GM12878 (cell line): ENCODE results near the gene ARAP2. TPM values are rescaled to one million over a fixed set of nuclear protein-coding genes. Genes with fewer than 3 reads are reported as not detected.

Source experiments
- ATAC-seq: fragments of 200-7000 bp; cut with Tn5 transposase; 3 replicates; pipeline ENCODE4 v1.9.1; 2020; ENCODE audit warnings: mild to moderate bottlenecking, moderate library complexity
- BruUV-seq: library from RNA; stranded (reverse); fragments of 400-500 nt; replicated peaks from 2 replicates; lab custom pipeline; 2021; lab: Mats Ljungman, UMichigan
- CTCF ChIA-PET: fragments of 300-600 bp; sonication (Branson Sonifier 250); formaldehyde crosslinking; extraction: SDS; loops from one replicate; lab custom pipeline; 2021; ENCODE audit warnings: inconsistent platforms; lab: Yijun Ruan, JAX
- POLR2A ChIA-PET: fragments of 350-600 bp; formaldehyde crosslinking; extraction: SDS; loops from one replicate; lab custom pipeline; 2021; ENCODE audit warnings: inconsistent platforms; lab: Charles Lee
- RAD21 ChIA-PET: fragments of 300-600 bp; sonication (Branson Sonifier 250); formaldehyde crosslinking; loops from one replicate; lab custom pipeline; 2023; ENCODE audit warnings: antibody characterized with exemption; ENCODE audit not compliant: unreplicated experiment; lab: Charles Lee
- SMC1A ChIA-PET: fragments of 300-600 bp; sonication (Branson Sonifier 250); formaldehyde crosslinking; loops from one replicate; lab custom pipeline; 2023; ENCODE audit not compliant: unreplicated experiment, uncharacterized antibody; lab: Charles Lee
- DNase-seq: peaks from one replicate; pipeline ENCODE4 v3.0.0-alpha.2; 2011; ENCODE audit warnings: low read depth, low spot score
- FAIRE-seq: peaks from 3 replicates; lab custom pipeline; 2011; peaks lifted over from hg19 to GRCh38; lab: Jason Lieb, UNC
- H2AFZ ChIP-seq: 2 replicates; pipeline ENCODE4 v1.6.0; 2011; ENCODE audit warnings: low read depth, low read length, control low read depth; ENCODE audit not compliant: control insufficient read depth
- H3K27ac ChIP-seq: 2 replicates; pipeline ENCODE4 v1.5.1; 2011; ENCODE audit warnings: control low read depth; ENCODE audit not compliant: control insufficient read depth, insufficient read depth
- H3K27me3 ChIP-seq, 2 experiments: replicated peaks in 1 of 2; 2 replicates each; pipeline versions ENCODE4 v1.6.0 to v1.6.1; 2011; ENCODE audit warnings: low read length in 1 of 2; ENCODE audit not compliant: control insufficient read depth in 2 of 2, insufficient read depth in 2 of 2
- H3K36me3 ChIP-seq, 2 experiments: 2 replicates each; pipeline ENCODE4 v1.5.1; 2011; ENCODE audit warnings: low read length in 1 of 2; ENCODE audit not compliant: control insufficient read depth in 2 of 2, insufficient read depth in 2 of 2
- H3K4me1 ChIP-seq: 2 replicates; pipeline ENCODE4 v1.6.1; 2011; ENCODE audit warnings: mild to moderate bottlenecking, low read length, moderate library complexity, mixed read lengths; ENCODE audit not compliant: control insufficient read depth, insufficient read depth
- H3K4me2 ChIP-seq: 2 replicates; pipeline ENCODE4 v1.6.0; 2011; ENCODE audit warnings: control low read depth; ENCODE audit not compliant: control insufficient read depth, insufficient read depth
- H3K4me3 ChIP-seq: fragments of 200-600 bp; sonication (generic); 2 replicates; pipeline ENCODE4 v1.5.1; 2016
- H3K79me2 ChIP-seq: 2 replicates; pipeline ENCODE4 v1.6.0; 2011; ENCODE audit warnings: low read length; ENCODE audit not compliant: control insufficient read depth, insufficient read depth
- H3K9ac ChIP-seq: 2 replicates; pipeline ENCODE4 v1.8.0; 2011; ENCODE audit warnings: low read length, control low read depth, mixed read lengths; ENCODE audit not compliant: control insufficient read depth, insufficient read depth
- H3K9me3 ChIP-seq: replicated peaks from 3 replicates; pipeline ENCODE4 v1.5.1; 2011; ENCODE audit warnings: mild to moderate bottlenecking, low read length; ENCODE audit not compliant: control insufficient read depth, insufficient read depth
- H4K20me1 ChIP-seq: 2 replicates; pipeline ENCODE4 v1.6.0; 2011; ENCODE audit not compliant: control insufficient read depth, insufficient read depth
- ATF3 ChIP-seq: IDR thresholded peaks from 2 replicates; pipeline ENCODE4 v1.6.1; 2011; ENCODE audit warnings: low read depth, mild to moderate bottlenecking, low read length, moderate library complexity, borderline replicate concordance; ENCODE audit errors: extremely low read depth
- BCLAF1 ChIP-seq: fragments of 450-650 bp; IDR thresholded peaks from 2 replicates; pipeline ENCODE4 v1.6.1; 2017; ENCODE audit warnings: antibody characterized with exemption, mild to moderate bottlenecking, moderate library complexity
- CBX3 ChIP-seq: fragments of 200-600 bp; sonication (generic); IDR thresholded peaks from 2 replicates; pipeline ENCODE4 v1.6.1; 2016; ENCODE audit warnings: low read depth, borderline replicate concordance
- E2F4 ChIP-seq: IDR thresholded peaks from 2 replicates; pipeline ENCODE4 v1.6.1; 2012; ENCODE audit warnings: low read depth, low read length, improper control_type of control experiment
- ELK1 ChIP-seq: IDR thresholded peaks from 2 replicates; pipeline ENCODE4 v1.6.1; 2012; ENCODE audit warnings: low read depth, low read length, improper control_type of control experiment
- IRF3 ChIP-seq: fragments of 450-650 bp; IDR thresholded peaks from 2 replicates; pipeline ENCODE4 v1.6.1; 2014; ENCODE audit warnings: mild to moderate bottlenecking
- JUND ChIP-seq: IDR thresholded peaks from 2 replicates; pipeline ENCODE4 v1.6.1; 2012; ENCODE audit warnings: low read depth, mild to moderate bottlenecking, low read length, improper control_type of control experiment, moderate library complexity
- RFX5 ChIP-seq: IDR thresholded peaks from 2 replicates; pipeline ENCODE4 v1.6.1; 2011; ENCODE audit warnings: low read depth, low read length, improper control_type of control experiment
- TCF3 ChIP-seq: IDR thresholded peaks from 2 replicates; pipeline ENCODE4 v1.6.1; 2012; ENCODE audit warnings: low read depth, mild to moderate bottlenecking, low read length, borderline replicate concordance; ENCODE audit not compliant: insufficient read depth
- TCF7 ChIP-seq: IDR thresholded peaks from 2 replicates; pipeline ENCODE4 v1.6.1; 2014; ENCODE audit warnings: antibody characterized with exemption, borderline replicate concordance
- WGBS: methylation state at CpG from one replicate; pipeline ENCODE4 v1.1.6; 2016; ENCODE audit warnings: low lambda C conversion rate; ENCODE audit not compliant: insufficient replicate concordance, insufficient coverage; ENCODE audit errors: missing lambda C conversion rate; 5-methylcytosine and 5-hydroxymethylcytosine counted together
- in situ Hi-C: fragments of 300-500 bp; cut with MboI; formaldehyde crosslinking; loops from 9 replicates; pipeline ENCODE4 v1.14.3; 2018; ENCODE audit warnings: mixed read lengths
- intact Hi-C: fragments of 100-400 bp; cut with micrococcal nuclease; formaldehyde crosslinking; loops from one replicate; pipeline ENCODE4 v1.14.2; 2022; ENCODE audit not compliant: unreplicated experiment
- polyA plus RNA-seq, 11 experiments: library from polyadenylated mRNA; depleted of rRNA in 4 of 11; unstranded in 6 of 11; stranded (reverse) in 5 of 11; fragments of >200 nt; fragmentation: Nextera tagmentation in 4 of 11; fragmentation: Illumina TruSeq in 1 of 11; extraction: Ambion mirVana in 4 of 11; extraction: Trizol in 1 of 11; gene quantifications; 1 replicate in 1 of 11; 2 replicates in 10 of 11; pipeline versions ENCODE4 v1.2.1 to v1.2.3, GENCODE V29; 2011 to 2016; ENCODE audit warnings: inconsistent platforms in 2 of 11, missing spikeins in 2 of 11, low read depth in 1 of 11
- total RNA-seq, 4 experiments: library from RNA; depleted of rRNA in 3 of 4; stranded (reverse); fragments of >200 nt in 3 of 4; fragmentation: Illumina TruSeq in 1 of 4; extraction: Trizol in 1 of 4; gene quantifications; 2 replicates each; pipeline versions ENCODE4 v1.2.1 to v1.2.3, GENCODE V29; 2013 to 2021

ARAP2 gene
- total and polyA plus RNA-seq, 10 of the 15 experiments (the other 5 are each of a cell fraction or from before 2014, with no cell fraction given), result 5.4 to 36.1 (median 12.2) TPM

GRCh38 chr4:36078319-36078718 is 166.0 kb downstream of the ARAP2 start:
- no peak for DNase-seq

GRCh38 chr4:36072529-36072928 is 171.8 kb downstream of the ARAP2 start:
- 95% methylated on average over 3 of the region's 3 CpGs for WGBS

More at GRCh38 chr4:36078319-36078718, 166.0 kb downstream of the ARAP2 start:
- ChIA-PET CTCF (interaction anchor here (1.1 kb wide), 1 partner anchor 13 kb away, joined by 3 read pairs; no protein-coding TSS in a partner anchor), SMC1A (interaction anchor here (0.6 to 1.9 kb wide), 5 partner anchors 11 to 164 kb away, joined by 3 to 6 read pairs (median 3); no protein-coding TSS in a partner anchor)
- H3K79me2 ChIP-seq, result no peaks in the 10 kb centered on the region
- TF ChIP-seq CBX3, result no peak
- TF ChIP-seq, all 136 proteins: peak for 0
- 98% methylated on average over 4 of the region's 4 CpGs for WGBS
- Histone ChIP-seq H3K36me3 (0 out of 4 replicates have a peak, but pooled peaks cover 0 to 6% of the 10 kb centered on the region in 2 experiments), H4K20me1 (no peaks in the 10 kb centered on the region), H3K4me2 (no peak overlapping the region), H3K27me3 (no peaks in the 10 kb centered on the region), H3K4me1 (peaks cover 6% of the 10 kb centered on the region; the same call in 1 of the 2 replicates), H3K9me3 (no peaks in the 10 kb centered on the region), H2AFZ (no peak overlapping the region), H3K9ac (no peak overlapping the region), H3K4me3 (no peak overlapping the region), H3K27ac (no peak overlapping the region)
- ChIA-PET POLR2A (no interaction called here), RAD21 (no interaction called here)
- BruUV-seq, result no TSS peak
- in situ Hi-C loops (no loop called here), intact Hi-C loops (no loop called here)
- FAIRE-seq (no peak), ATAC-seq (no peak)

More at GRCh38 chr4:36072529-36072928, 171.8 kb downstream of the ARAP2 start:
- Histone ChIP-seq H3K27me3 (no peaks in the 10 kb centered on the region), H3K9me3 (no peaks in the 10 kb centered on the region), H3K4me3 (no peak overlapping the region), H3K79me2 (no peaks in the 10 kb centered on the region), H3K4me1 (no peaks in the 10 kb centered on the region), H4K20me1 (no peaks in the 10 kb centered on the region; the same call in 1 of the 2 replicates), H3K27ac (no peak overlapping the region), H3K9ac (no peak overlapping the region), H3K4me2 (no peak overlapping the region), H3K36me3 (peaks cover 0 to 3% of the 10 kb centered on the region in 2 experiments; a peak in 1 of 4 replicates), H2AFZ (no peak overlapping the region)
- ChIA-PET RAD21 (no interaction called here), POLR2A (no interaction called here), SMC1A (interaction anchor here (0.8 kb wide), 1 partner anchor 20 kb away, joined by 3 read pairs; no protein-coding TSS in a partner anchor), CTCF (no interaction called here)
- ATAC-seq (no peak), FAIRE-seq (no peak), DNase-seq (no peak)
- intact Hi-C loops, result no loop called here
- no TSS peak for BruUV-seq
- TF ChIP-seq TCF7 (no peak), ATF3 (no peak), RFX5 (no peak), E2F4 (no peak), TCF3 (no peak), ELK1 (no peak), IRF3 (no peak), BCLAF1 (no peak), JUND (no peak)
- in situ Hi-C loops, result no loop called here
